Hypothalamus (tissue), 51 donors: ENCODE data around the gene KCNE1.
A peak's percentile ranks its signal among the peaks of the same experiment; 100 is the strongest.

Source experiments
- DNase-seq, 51 donors: peaks; one replicate each; lab custom pipeline; 2025; lab: John Stamatoyannopoulos, UW

KCNE1 gene

DNA sequence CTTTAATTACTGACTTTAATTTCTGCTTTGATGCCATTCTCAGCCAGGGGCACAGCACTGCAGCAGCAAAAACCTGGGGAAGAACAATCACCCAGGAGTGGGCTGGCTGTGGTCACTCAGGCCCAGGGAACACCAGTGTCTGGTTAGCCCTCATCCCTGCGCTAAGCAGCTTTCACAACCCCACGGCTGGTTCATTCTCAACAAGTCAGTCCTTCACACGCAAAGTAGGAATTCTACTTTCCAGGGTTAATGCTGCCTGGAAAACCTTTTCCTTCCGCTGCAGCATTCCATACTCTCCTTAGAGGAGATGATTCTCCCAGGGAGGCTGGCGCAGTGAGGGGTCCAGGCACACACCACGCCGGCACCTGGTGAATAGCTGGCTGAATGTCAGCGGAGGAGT is 24.3 kb upstream of the KCNE1 start:
- DNase-seq = no peak

DNA sequence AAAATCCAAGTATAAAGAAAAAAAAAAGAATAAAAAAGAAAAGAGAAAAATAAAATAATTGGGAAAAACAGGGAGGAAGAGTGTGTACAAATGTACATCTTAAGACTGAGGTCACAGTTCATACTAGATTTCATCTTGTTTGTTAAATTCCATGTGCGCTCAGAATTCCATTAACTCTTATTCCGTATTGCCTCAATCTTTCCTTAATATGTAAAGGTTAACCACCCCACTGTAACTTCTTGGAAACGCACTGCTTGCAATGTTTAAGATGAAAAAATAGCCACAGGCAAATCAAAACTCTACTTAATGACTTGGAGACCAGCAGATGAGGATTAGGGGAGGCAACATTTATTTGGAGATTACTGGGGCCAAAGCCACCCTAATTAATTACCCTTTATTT is 23.9 kb upstream of the KCNE1 start:
- no peak for DNase-seq

DNA sequence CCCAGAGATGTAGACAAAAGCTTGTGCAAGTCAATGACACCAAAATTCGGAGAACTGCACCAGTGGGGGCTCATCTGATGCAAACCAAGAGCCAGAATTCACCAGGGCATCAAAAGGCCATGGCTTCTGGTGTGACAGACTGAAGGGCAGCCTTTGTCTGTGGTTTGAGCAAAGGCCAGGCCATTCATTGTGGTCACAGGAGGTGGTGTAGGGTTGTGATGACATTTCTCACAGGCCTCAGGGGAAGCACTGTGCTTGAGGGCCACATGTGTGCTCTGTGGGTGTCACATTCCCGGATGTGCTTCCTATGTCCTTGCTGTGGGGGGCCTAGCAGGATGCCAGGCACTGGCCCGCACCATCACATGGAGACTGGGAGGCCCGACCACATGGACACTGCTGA is 22.5 kb upstream of the KCNE1 start:
- peak in 24 of 51 donors; percentile 4 to 62 (median 34) for DNase-seq

DNA sequence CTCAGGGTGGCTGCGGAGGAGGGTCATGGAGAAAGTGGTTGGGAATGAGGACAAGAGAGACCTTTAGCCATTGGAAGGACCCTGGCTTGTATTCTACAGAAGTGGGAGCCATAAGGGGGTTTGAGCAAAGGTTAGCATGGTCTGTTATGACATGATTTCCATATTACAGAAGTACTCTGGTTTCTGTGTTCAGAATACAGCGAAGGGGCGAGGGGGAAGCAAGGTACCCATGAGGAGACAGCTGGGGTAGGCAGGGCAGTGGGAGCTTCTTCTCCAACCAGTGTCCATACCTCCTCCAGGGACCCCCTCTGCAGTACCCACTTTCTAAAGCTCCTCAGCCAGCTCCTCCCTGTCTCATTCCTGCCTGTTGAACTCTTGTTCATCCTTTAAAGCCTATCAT is 21.9 kb upstream of the KCNE1 start:
- DNase-seq = no peak

DNA sequence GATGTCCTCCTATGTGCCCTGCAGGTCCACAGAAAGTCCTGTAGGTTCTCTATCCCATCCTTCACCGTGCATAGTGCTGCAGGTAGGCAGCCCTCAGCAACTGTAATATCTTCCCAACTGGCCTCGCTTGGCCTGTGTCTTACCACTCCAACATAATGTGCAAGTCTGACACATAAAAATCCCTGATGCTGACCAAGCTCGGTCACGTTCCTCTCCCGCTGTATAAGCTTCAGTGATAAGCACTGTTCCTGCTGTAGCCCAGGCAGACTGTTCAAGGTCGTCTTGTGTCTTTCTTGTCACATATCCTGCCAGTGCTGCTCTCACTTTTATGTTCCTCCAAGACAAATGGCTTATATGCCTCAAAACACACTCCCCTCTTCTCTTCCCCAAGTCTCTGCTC is 19.4 kb upstream of the KCNE1 start:
- no peak for DNase-seq

DNA sequence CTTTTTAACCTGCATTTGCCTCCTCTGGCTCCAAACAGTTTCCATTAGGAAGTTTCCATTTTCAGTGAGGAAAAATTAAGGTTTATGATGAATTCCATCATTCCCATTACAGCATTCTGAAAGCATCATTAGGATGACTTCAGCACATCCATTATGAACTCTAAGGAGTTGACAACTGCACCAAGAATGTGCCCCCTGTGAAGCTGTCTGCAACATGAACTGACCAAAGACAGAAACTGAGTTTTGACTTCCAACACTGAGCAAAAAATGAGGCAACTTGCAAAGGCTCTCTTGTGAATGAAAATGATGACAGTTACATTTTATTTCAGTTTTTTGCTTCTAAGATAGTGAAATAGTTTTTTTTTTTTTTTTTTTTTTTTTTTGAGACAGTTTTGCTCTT is 18.3 kb upstream of the KCNE1 start:
- no peak for DNase-seq

DNA sequence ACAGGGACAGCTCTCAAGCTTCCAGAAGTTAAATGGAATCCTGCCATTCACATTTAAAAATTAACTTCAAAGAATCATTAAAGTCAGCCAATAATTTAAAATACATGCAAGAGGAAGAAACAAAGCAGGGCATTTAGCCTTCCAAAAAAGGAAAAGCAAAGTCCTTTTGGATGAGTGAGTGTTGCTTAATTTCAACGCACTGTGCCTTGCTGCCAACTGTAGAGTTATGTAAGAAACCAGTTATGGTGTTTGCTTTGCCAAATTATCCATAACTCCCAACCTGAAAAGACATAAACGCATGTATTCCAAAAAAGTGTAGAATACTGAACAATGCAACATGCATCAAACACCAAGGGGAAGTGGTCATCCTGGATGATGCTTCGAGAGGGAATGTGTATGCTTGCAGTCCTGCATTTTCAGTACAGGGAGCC is 16.1 kb upstream of the KCNE1 start:
- no peak for DNase-seq

DNA sequence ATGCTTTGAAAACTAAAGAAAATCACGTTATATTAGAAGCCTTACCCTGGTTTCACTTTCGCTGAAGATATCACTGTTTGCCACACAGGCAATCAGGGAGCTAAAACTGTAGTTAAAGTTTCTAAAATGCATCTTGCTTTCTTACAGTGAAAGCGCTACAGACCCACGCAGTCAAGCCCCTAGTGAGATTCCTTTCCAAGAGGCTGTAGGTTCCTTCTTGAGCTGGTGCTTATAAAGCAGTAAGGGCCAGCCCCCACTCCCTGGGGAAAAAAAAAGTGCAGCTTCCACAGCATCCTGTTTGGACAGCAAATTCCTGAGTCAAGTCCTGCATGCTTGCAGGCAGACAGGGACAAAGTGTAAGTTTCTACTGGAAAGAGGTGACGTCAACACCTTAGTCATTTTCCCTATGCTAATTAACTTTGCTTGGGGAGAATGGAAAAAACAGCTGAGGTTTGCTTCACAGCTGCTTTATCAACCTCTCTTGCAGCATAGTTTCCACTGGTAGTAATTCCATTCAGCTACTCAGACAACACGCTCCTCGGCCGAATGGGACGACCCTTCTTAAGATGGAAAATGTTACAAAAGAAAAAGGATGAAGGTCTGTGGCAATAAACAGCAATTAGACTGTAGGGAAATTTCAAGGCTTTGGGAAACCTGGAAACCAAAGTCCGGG is 14.7 kb upstream of the KCNE1 start:
- DNase-seq = peak in 13 of 51 donors; percentile 9 to 35 (median 28)

DNA sequence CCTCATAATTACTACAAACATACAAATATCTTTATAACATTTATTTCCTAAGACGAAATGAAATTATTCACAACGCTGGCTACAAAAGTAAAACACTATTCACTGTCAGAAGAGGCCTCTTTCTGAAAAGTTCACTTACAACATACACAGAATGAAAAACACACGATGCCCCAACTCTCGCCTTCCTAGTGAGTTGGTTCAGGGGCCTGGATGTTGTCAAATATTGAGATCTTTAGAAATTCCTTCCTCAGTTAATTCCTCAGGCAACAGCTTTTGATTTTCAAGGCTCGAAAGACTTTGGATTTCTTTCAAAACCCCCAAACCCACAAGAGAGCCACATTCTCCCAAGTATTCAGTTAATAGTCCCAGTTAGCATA is 14.2 kb upstream of the KCNE1 start:
- DNase-seq = peak in 2 of 51 donors; percentile 11 to 32

DNA sequence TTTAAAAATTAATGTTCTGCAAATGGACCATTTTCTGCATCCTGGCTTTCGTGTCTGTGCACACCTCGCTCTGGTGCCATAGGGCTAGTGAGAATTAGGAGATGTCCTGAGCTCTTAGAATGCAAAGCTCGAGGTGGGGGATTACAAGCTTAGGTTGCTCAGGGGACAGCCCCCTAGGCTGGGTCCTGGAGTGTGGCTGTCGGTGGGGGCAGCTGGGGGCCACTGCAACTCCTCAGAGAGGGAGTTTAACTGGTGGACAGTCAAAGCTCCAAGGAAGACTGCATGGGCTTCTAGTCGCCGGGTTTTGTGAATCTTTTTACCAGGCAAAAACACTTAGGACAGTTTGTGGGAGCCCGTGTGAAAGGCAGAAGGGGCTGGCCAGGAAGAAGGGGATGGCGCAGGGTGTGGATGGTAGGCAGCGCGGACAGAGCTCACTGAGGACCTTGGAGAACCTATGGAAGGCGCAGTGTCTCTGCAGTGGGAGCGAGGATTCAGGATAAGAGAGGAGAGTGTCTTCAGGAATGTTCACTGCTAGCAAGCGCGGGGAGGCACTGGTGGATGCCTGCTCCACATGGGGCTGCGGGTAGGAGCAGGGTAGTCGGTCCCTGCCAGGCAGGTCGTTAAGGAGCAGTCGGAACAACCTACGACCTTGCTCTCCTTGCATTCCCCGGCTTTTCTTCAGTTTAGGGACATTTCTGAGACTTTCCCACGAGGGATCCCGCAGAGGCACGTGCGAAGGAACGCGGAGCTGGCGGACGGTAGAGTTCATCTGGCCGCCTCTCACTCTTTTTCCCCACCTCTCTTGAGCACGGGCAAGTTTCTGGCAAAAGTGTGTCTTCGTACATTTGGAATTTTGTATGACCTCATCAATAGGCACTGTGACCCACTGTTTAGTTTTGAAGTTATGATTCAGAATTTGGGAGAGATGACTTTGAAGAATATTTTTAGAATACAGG is 12.9 kb upstream of the KCNE1 start:
- no peak for DNase-seq

DNA sequence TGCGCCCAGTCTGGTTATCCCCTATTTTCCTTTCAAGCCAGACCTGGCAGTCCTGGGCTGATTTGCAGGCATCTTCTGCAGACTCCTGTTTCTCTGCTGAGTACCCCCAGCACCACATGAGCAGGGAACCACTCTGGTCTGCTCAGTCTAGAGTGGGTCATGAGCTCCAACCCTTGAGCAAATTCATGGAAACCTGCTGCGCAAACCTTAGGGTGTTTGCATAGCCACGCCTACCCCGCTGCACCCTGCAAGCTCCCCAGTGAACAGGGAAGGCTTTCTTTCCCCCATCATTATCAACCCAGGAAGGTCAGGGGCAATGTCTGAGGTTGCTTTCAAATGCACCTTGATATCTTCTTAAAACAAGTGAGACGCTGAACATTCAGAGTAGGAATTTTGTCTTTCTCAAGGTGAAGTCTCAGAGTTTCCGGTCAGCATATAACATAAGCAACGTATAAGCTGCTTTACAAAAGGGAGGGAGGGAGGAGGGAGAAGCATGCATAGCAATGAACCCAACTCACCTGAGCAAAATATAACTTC is 11.1 kb upstream of the KCNE1 start:
- DNase-seq = no peak

DNA sequence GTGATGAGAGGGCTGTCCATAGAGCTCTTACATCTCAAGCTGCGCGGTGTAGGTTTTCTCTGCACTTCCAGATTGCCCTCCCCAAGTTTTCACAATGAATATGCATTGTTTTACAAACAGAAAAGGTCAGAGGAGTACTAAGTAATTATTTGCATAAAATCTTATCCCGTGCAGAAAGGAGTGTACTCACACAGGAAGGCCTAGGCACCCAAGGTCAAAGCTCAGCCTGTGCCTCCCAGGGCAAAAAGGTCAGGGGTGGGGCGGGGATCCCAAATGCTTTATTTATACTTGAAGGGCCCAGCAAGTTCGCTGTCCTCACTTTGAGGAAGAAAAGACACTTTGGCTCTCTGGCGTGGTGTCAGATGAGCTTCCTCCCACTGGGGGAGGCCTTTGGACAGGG is 10.3 kb upstream of the KCNE1 start:
- DNase-seq = no peak

DNA sequence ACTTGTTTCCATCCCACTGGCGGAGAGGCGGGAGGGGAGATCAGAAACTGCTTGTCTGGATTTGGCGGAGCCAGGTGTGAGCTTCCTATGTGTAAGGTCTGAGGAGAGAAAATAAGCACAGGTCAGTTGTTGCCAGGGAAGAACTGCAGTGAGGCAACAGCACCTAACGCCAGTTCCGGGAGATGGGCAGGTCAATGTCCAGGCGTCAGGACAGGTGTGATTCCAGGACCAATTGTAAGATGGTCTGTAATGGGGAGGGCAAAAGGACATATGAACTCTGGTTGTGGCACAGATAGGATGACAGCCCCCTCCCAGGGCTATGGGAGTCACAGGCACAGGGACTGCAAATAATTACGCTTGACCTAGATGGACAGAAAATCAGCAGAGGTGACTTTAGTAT is 9.6 kb upstream of the KCNE1 start:
- DNase-seq = no peak

DNA sequence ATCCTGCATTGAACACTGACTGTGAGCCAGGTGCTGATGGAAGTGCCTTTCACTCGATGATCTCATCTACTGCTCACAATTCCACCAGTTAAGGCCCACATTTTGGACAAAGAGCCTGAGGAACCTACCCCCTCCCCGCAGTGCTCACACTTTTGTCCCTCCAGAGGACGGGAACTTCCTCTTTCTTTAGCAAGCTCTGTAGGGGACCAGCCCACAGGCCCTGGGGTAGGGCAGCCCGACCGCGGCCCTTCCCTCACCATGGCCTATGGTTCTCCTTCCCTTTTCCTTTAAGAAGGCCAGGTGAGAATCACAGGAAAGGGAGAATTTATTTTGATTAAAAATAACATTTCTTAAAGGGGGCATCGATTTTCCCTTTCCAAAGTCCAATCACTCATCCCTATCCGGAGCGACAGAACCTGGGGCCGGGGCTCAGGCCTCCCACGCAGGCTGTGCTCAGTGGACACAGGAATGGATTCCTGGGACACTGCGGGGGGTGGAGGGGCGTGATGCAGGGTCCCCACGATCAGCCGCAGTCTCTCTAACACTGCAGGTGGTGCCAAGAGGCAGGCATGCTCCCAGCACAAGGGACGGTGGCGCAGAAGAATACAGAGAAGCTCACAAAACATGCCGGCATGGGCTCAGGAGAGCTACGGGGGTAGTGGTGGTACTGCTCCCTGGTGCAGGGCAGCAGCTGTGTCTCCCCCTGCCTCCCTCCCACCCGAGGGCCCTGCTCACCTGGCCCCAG is 8.9 kb upstream of the KCNE1 start:
- DNase-seq = no peak

DNA sequence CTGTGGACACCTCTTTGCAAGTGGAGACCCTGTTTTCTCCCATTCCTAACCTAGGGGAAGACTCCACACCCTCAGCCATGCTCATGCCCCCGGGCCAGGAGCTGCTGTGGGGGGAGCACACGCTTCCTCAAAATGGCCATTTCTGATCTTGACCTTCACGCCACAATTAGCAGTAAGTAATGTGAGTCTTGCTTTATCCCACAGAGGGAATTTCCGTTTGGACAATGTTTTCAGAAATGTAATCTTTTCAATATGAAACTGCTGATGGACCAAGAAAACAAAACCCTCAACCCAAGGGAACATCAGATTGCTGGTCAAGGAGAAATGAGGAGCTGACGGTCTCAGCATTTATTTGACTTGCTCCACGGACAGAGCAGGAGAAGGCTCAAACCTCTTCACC is 8.3 kb upstream of the KCNE1 start:
- DNase-seq = no peak

DNA sequence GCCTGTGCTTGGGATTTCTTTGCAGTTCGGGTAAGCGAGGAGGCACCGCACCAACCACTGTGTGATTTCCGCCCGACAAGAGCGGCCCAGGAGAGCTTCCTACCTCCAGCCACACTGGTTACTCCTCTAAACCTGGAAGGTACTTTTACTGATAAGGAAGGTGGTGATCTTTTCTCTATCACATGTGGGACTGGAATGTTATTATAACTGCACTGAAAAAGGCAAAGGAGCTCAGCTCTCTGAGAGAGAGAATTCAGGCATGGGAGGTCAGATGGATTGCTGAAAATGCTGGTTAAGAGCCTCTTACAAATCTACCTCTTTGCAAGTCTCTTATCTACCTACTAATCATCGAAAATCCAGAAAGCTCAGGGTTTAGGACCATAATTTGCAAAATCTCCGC is 7.7 kb upstream of the KCNE1 start:
- DNase-seq = no peak

DNA sequence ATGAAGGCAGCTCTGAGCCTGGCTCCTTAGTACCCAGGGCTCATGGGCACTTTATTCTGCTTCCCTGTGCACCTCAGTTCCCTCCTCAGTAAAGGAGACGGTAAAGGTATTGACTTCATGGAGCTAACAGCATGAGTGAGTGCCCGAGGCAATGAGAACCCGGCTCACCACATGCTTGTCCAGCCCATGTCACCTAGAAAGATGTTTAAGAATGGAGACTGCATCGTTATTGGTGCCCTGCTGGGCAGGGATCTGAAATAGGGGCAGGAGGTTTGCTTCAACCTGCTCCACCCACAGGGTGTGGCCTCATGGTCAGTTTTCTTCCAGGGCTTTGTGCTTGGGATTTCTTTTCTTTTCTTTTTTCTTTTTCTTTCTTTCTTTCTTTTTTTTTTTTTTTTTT is 7.0 kb upstream of the KCNE1 start:
- no peak for DNase-seq

DNA sequence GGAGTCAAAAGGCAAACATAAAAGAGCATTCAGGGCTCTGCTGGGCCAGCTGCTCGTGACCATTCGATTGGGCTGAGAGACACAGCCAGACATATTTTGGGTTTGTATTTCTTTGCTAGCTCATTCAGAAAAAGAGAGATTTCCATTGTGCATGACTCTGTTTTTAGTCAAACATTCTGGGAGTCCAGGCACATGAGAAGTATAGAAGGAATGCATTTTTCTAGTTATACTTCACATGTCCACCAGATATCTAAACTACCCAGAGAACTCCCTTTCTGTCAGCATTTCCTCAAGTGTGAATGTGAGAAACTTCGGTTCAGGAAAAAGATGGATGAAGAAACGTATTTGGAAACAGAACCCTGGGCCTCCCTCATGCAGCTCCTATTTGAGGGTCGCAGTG is 6.3 kb upstream of the KCNE1 start:
- no peak for DNase-seq

DNA sequence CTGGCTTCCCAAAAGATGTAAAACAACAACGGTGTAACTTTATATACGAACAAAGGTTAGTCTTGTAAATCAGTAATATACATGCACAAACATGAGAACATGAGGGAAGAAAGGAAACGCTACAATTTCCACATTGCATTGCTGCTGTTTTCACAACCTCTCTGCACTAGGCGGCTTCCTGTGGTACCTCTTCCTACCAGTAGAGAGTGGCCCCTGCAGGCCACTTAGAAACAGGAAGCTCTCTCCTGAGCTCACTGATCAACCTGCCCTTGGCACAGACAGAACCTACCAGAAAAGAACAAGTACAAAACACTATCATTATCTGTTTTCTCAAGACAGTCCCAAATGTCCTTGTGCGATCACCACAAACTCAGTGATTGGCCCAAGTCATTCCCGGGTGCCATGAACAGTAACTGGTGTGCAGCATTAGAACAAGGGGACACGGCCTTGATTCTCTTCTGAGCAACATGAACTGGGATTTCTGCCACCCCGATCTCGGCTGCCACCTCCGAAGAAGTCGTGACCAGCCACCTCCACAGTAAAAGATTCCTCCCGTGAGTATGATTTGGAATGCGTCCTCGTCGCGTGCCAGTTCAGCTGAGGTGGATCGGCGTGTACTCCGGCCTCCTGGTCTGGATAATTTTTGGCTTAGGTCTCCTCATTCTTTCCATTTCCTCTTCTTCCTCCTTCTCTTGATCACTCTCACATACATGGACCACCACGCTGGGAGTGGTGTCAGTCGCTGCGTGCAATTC is 5.7 kb upstream of the KCNE1 start:
- DNase-seq = no peak

DNA sequence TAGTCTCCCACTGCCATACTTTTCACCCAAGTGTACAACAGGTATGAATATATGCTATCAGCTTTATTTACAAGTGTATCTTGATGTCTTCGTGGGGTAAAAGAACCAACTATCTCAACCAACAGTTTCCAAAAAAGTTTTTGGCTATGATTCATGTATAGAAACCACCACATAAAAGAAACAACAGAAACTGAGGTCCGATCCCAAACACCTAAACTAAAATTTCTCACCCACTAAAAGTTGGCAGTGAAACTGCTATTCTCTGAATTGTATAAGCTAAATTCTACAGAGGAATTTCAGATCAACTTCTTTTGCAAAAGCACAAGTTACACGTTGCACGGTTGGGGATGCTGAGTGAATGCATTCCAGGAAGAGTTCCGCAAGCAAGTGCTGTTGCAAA is 5.0 kb upstream of the KCNE1 start:
- no peak for DNase-seq
